ENCODE results near the gene GABBR2.

Gene GABBR2

GRCh38 chr9:98462310-98462709 lies 246.4 kb downstream of the GABBR2 start:
- in situ Hi-C loops (cut with HindIII; ENCODE audit: low pct_unique_long_range_greater_than_20kb, low sequenced_read_pairs): no loop called here
- no peak for DNase-seq (ENCODE audit: low read depth in 1 of 2, low spot score in 1 of 2)
- TF ChIP-seq JUND (IDR thresholded peaks at IDR 0.05; ENCODE audit: low read depth): no peak

GRCh38 chr9:98460704-98461103 lies 248.0 kb downstream of the GABBR2 start:
- DNase-seq (ENCODE audit: low read depth in 1 of 2, low spot score in 1 of 2): no peak
- in situ Hi-C loops (cut with HindIII; ENCODE audit: low pct_unique_long_range_greater_than_20kb, low sequenced_read_pairs): no loop called here
- TF ChIP-seq JUND (IDR thresholded peaks at IDR 0.05; ENCODE audit: low read depth): no peak

- no peak for TF ChIP-seq JUND (IDR thresholded peaks at IDR 0.05; ENCODE audit: low read depth)
- no peak for DNase-seq (ENCODE audit: low read depth in 1 of 2, low spot score in 1 of 2)
- in situ Hi-C loops (cut with HindIII; ENCODE audit: low pct_unique_long_range_greater_than_20kb, low sequenced_read_pairs): no loop called here
These were observed 250.9 kb downstream of the GABBR2 start for GRCh38 chr9:98457726-98458370.

GRCh38 chr9:98456156-98456613 lies 252.6 kb downstream of the GABBR2 start:
- TF ChIP-seq JUND (IDR thresholded peaks at IDR 0.05; ENCODE audit: low read depth): no peak
- no peak for DNase-seq (ENCODE audit: low read depth in 1 of 2, low spot score in 1 of 2)
- in situ Hi-C loops (cut with HindIII; ENCODE audit: low pct_unique_long_range_greater_than_20kb, low sequenced_read_pairs): no loop called here

GRCh38 chr9:98455256-98456155 lies 253.2 kb downstream of the GABBR2 start:
- DNase-seq (ENCODE audit: low read depth in 1 of 2, low spot score in 1 of 2): peak; percentile 4 to 15
- in situ Hi-C loops (cut with HindIII; ENCODE audit: low pct_unique_long_range_greater_than_20kb, low sequenced_read_pairs): no loop called here
- TF ChIP-seq JUND (IDR thresholded peaks at IDR 0.05; ENCODE audit: low read depth): no peak

DNA sequence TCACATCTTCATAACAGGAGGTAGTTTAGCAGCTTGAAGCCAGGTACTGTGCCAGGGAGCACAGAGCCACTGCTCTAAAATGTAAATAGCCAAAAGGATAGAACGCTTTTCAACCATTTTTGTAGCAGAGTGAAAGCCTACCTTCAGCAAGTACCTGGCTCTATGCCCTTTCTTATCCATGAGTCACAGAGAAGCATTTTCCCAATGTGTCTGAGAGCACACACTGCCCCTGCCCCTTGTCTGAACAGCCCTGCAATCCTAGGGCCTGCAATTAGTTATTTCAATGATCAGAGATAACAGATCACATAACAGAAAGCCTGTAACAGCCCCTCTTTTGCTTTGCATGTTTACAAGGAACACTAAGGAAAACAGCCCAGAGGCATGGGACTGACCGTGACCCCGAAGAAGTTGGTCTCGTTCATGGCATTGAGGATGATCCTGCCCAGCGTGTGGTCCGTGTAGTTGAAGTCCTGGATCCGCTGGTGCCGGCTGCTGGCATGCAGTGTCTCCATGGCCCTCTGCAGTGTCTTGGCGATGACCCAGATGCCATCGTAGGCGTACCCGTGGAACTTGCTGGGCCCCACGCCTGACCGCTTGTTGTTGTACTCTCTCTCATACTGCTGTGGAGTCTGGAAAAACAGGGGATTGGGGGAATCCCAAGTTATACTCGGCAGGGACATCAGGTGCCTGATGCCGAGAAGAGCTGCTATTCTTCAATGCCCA lies 255.0 kb downstream of the GABBR2 start:
- in situ Hi-C loops (cut with HindIII; ENCODE audit: low pct_unique_long_range_greater_than_20kb, low sequenced_read_pairs): no loop called here
- peak in 1 of 2 experiments; percentile 5 for DNase-seq (ENCODE audit: low read depth in 1 of 2, low spot score in 1 of 2)
- no peak for TF ChIP-seq JUND (IDR thresholded peaks at IDR 0.05; ENCODE audit: low read depth)

GRCh38 chr9:98451576-98451975 lies 257.2 kb downstream of the GABBR2 start:
- in situ Hi-C loops (cut with HindIII; ENCODE audit: low pct_unique_long_range_greater_than_20kb, low sequenced_read_pairs): no loop called here
- no peak for TF ChIP-seq JUND (IDR thresholded peaks at IDR 0.05; ENCODE audit: low read depth)
- no peak for DNase-seq (ENCODE audit: low read depth in 1 of 2, low spot score in 1 of 2)

- TF ChIP-seq JUND (IDR thresholded peaks at IDR 0.05; ENCODE audit: low read depth): no peak
- in situ Hi-C loops (cut with HindIII; ENCODE audit: low pct_unique_long_range_greater_than_20kb, low sequenced_read_pairs): no loop called here
- no peak for DNase-seq (ENCODE audit: low read depth in 1 of 2, low spot score in 1 of 2)
These were observed 258.2 kb downstream of the GABBR2 start for GRCh38 chr9:98450496-98450895.

- in situ Hi-C loops (cut with HindIII; ENCODE audit: low pct_unique_long_range_greater_than_20kb, low sequenced_read_pairs): no loop called here
- no peak for TF ChIP-seq JUND (IDR thresholded peaks at IDR 0.05; ENCODE audit: low read depth)
- no peak for DNase-seq (ENCODE audit: low read depth in 1 of 2, low spot score in 1 of 2)
These were observed 258.9 kb downstream of the GABBR2 start for GRCh38 chr9:98449871-98450270.

- TF ChIP-seq JUND (IDR thresholded peaks at IDR 0.05; ENCODE audit: low read depth): no peak
- no peak for DNase-seq (ENCODE audit: low read depth in 1 of 2, low spot score in 1 of 2)
- in situ Hi-C loops (cut with HindIII; ENCODE audit: low pct_unique_long_range_greater_than_20kb, low sequenced_read_pairs): no loop called here
These were observed 263.2 kb downstream of the GABBR2 start for GRCh38 chr9:98445576-98445975.

GRCh38 chr9:98444601-98445000 lies 264.1 kb downstream of the GABBR2 start:
- no peak for TF ChIP-seq JUND (IDR thresholded peaks at IDR 0.05; ENCODE audit: low read depth)
- in situ Hi-C loops (cut with HindIII; ENCODE audit: low pct_unique_long_range_greater_than_20kb, low sequenced_read_pairs): no loop called here
- DNase-seq (ENCODE audit: low read depth in 1 of 2, low spot score in 1 of 2): no peak

DNA sequence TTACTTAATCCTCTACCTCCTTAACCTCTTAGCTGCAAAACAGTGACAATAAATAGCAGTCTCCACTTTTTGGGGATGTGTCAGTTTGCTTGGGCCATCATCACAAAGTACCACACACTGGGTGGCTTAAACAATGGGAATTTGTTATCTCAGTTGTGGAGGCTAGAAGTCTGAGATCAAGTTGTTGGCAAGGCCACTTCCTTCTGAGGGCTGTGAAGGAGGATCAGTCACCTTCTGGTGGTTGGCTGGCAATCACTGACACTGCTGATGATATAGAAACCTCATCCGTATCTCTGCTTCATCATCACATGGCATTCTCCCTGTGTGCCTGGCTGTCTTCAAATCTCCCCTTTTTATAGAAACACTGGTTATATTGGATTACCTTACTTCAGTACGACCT lies 266.2 kb downstream of the GABBR2 start:
- DNase-seq (ENCODE audit: low read depth in 1 of 2, low spot score in 1 of 2): no peak
- in situ Hi-C loops (cut with HindIII; ENCODE audit: low pct_unique_long_range_greater_than_20kb, low sequenced_read_pairs): no loop called here
- TF ChIP-seq JUND (IDR thresholded peaks at IDR 0.05; ENCODE audit: low read depth): no peak

DNA sequence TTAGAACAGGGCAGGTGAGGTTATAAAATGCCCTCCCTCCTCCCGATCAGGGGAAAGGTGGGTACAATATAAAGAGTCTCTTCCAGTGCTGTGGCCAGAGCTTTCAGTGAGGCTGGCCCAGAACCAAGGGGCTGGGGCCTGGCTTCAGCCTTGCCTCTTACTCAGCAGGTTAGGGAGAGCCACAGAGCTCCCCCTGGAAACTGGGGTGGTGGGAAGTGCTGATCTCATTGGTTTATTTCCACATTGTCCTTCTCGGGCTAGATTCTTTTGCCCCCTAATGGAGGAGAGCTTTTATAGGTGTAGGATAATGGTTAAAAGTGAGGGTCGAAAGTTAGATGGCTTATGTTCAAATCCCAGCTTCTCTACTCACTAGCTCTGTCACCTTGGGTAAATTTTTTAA lies 266.6 kb downstream of the GABBR2 start:
- in situ Hi-C loops (cut with HindIII; ENCODE audit: low pct_unique_long_range_greater_than_20kb, low sequenced_read_pairs): no loop called here
- DNase-seq (ENCODE audit: low read depth in 1 of 2, low spot score in 1 of 2): no peak
- no peak for TF ChIP-seq JUND (IDR thresholded peaks at IDR 0.05; ENCODE audit: low read depth)

Data from T47D (cell line).